PC-3 (cell line): ENCODE results near the gene CD276. TPM values are rescaled to one million over a fixed set of nuclear protein-coding genes. Genes with fewer than 3 reads are reported as not detected.

Source experiments
- ATAC-seq: fragments of 200-7000 bp; cut with Tn5 transposase; 2 replicates; pipeline ENCODE4 v1.9.1; 2020; ENCODE audit warnings: mild to moderate bottlenecking, moderate library complexity
- BruUV-seq: library from RNA; stranded (reverse); fragments of 400-500 nt; replicated peaks from 2 replicates; lab custom pipeline; 2021; lab: Mats Ljungman, UMichigan
- CTCF ChIA-PET: fragments of 300-600 bp; sonication (Branson Sonifier 250); formaldehyde crosslinking; loops from one replicate; lab custom pipeline; 2022; ENCODE audit warnings: antibody characterized with exemption; lab: Charles Lee
- POLR2A ChIA-PET: fragments of 300-600 bp; sonication (Branson Sonifier 250); formaldehyde crosslinking; loops from one replicate; lab custom pipeline; 2022; ENCODE audit warnings: antibody characterized with exemption; ENCODE audit not compliant: unreplicated experiment; lab: Charles Lee
- DNase-seq: peaks from one replicate; pipeline ENCODE4 v3.0.0-alpha.2; 2015
- H2AFZ ChIP-seq: fragments of 300-600 bp; sonication (generic); 2 replicates; pipeline ENCODE4 v1.6.0; 2016; ENCODE audit warnings: antibody characterized with exemption, low read length
- H3F3A ChIP-seq: fragments of 300-600 bp; sonication (generic); one replicate; pipeline ENCODE4 v1.6.0; 2017; ENCODE audit warnings: antibody characterized with exemption, low read length, control low read depth, mild to moderate bottlenecking; ENCODE audit not compliant: unreplicated experiment
- H3K27ac ChIP-seq: fragments of 300-600 bp; sonication (generic); 2 replicates; pipeline ENCODE4 v1.5.1; 2016; ENCODE audit warnings: mild to moderate bottlenecking, low read length
- H3K27me3 ChIP-seq: fragments of 300-600 bp; sonication (generic); 2 replicates; pipeline ENCODE4 v1.6.1; 2016; ENCODE audit warnings: low read length, mixed read lengths
- H3K36me3 ChIP-seq: fragments of 300-600 bp; sonication (generic); 2 replicates; pipeline ENCODE4 v1.6.1; 2016; ENCODE audit warnings: low read depth, mixed run types, low read length, mixed read lengths
- H3K4me1 ChIP-seq: fragments of 300-600 bp; sonication (generic); 2 replicates; pipeline ENCODE4 v1.5.1; 2016; ENCODE audit warnings: low read length; ENCODE audit not compliant: insufficient read depth
- H3K4me2 ChIP-seq: fragments of 300-600 bp; sonication (generic); 2 replicates; pipeline ENCODE4 v1.6.0; 2016; ENCODE audit warnings: low read length
- H3K4me3 ChIP-seq: fragments of 300-600 bp; sonication (generic); 2 replicates; pipeline ENCODE4 v1.5.1; 2016; ENCODE audit warnings: mild to moderate bottlenecking, low read length, mixed read lengths
- H3K79me2 ChIP-seq: fragments of 300-600 bp; sonication (generic); 2 replicates; pipeline ENCODE4 v1.6.1; 2017; ENCODE audit warnings: low read length, mixed read lengths
- H3K9ac ChIP-seq: fragments of 300-600 bp; sonication (generic); 2 replicates; pipeline ENCODE4 v1.6.0; 2016; ENCODE audit warnings: mild to moderate bottlenecking, low read length
- H3K9me2 ChIP-seq: fragments of 300-600 bp; sonication (generic); replicated peaks from 2 replicates; pipeline ENCODE4 v1.6.1; 2016; ENCODE audit warnings: mixed run types, low read length, mixed read lengths
- H3K9me3 ChIP-seq: fragments of 300-600 bp; sonication (generic); 2 replicates; pipeline ENCODE4 v1.6.1; 2016; ENCODE audit warnings: low read length, mixed read lengths
- H4K20me1 ChIP-seq: fragments of 300-600 bp; sonication (generic); 2 replicates; pipeline ENCODE4 v1.6.1; 2016; ENCODE audit warnings: low read length, mixed read lengths
- EZH2 ChIP-seq: fragments of 300-600 bp; sonication (generic); IDR thresholded peaks from one replicate; pipeline ENCODE4 v1.6.1; 2017; ENCODE audit warnings: antibody characterized with exemption, mild to moderate bottlenecking, low read length; ENCODE audit not compliant: unreplicated experiment
- EZH2phosphoT487 ChIP-seq: fragments of 300-600 bp; sonication (generic); IDR thresholded peaks from 2 replicates; pipeline ENCODE4 v1.6.1; 2018; ENCODE audit warnings: mild to moderate bottlenecking, antibody characterized with exemption, low read length, borderline replicate concordance
- intact Hi-C: fragments of 100-400 bp; cut with micrococcal nuclease; formaldehyde crosslinking; loops from 2 replicates; pipeline ENCODE4 v1.9.0; 2023
- total RNA-seq: library from RNA; depleted of rRNA; stranded (reverse); fragments of >200 nt; gene quantifications from 2 replicates; pipeline ENCODE4 v1.2.3, GENCODE V29; 2014
- TF ChIP-seq, protein P1 (sequence below): fragments of 300-600 bp; sonication (generic); conservative IDR thresholded peaks from 2 replicates; pipeline ENCODE4 v1.5.1; 2017; ENCODE audit warnings: antibody characterized with exemption, low read depth, mild to moderate bottlenecking, low read length

CD276 gene
- total RNA-seq, 1 experiment from 2014 or later, result 85.3 TPM

GRCh38 chr15:73687351-73687750 is 3.2 kb downstream of the CD276 start:
- no peaks in the 10 kb centered on the region for H3K9me3 ChIP-seq
- no peaks in the 10 kb centered on the region for H3K27me3 ChIP-seq
- H3F3A ChIP-seq, result no peaks in the 10 kb centered on the region
- H3K4me1 ChIP-seq, result peaks cover 63% of the 10 kb centered on the region
- peaks cover 28% of the 10 kb centered on the region; the same call in 1 of the 2 replicates for H4K20me1 ChIP-seq
- no peak overlapping the region for H3K9ac ChIP-seq
- H2AFZ ChIP-seq, result no peak overlapping the region
- ChIA-PET POLR2A (no interaction called here), CTCF (interaction anchor here (1.2 kb wide), 1 partner anchor 17 kb away, joined by 3 read pairs; no protein-coding TSS in a partner anchor)
- no peaks in the 10 kb centered on the region for H3K36me3 ChIP-seq
- H3K4me2 ChIP-seq, result peak overlapping the region; percentile 85; the same call in 1 of the 2 replicates
- TF ChIP-seq EZH2, result no peak
- TF ChIP-seq, protein P1, sequence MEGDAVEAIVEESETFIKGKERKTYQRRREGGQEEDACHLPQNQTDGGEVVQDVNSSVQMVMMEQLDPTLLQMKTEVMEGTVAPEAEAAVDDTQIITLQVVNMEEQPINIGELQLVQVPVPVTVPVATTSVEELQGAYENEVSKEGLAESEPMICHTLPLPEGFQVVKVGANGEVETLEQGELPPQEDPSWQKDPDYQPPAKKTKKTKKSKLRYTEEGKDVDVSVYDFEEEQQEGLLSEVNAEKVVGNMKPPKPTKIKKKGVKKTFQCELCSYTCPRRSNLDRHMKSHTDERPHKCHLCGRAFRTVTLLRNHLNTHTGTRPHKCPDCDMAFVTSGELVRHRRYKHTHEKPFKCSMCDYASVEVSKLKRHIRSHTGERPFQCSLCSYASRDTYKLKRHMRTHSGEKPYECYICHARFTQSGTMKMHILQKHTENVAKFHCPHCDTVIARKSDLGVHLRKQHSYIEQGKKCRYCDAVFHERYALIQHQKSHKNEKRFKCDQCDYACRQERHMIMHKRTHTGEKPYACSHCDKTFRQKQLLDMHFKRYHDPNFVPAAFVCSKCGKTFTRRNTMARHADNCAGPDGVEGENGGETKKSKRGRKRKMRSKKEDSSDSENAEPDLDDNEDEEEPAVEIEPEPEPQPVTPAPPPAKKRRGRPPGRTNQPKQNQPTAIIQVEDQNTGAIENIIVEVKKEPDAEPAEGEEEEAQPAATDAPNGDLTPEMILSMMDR, result no peak
- no peak for TF ChIP-seq EZH2phosphoT487
- H3K9me2 ChIP-seq, result no peaks in the 10 kb centered on the region
- no TSS peak for BruUV-seq
- H3K4me3 ChIP-seq, result no peak overlapping the region
- DNase-seq, result no peak
- ATAC-seq, result no peak
- intact Hi-C loops, result no loop called here
- H3K79me2 ChIP-seq, result peaks cover 80% of the 10 kb centered on the region
- H3K27ac ChIP-seq, result no peak overlapping the region; the same call in 1 of the 2 replicates

- ChIA-PET POLR2A (no interaction called here), CTCF (no interaction called here)
- no peak for DNase-seq
- H4K20me1 ChIP-seq, result peaks cover 28% of the 10 kb centered on the region; the same call in 1 of the 2 replicates
- no peak for ATAC-seq
- H3K4me1 ChIP-seq, result peaks cover 62% of the 10 kb centered on the region
- 0 out of 2 replicates have a peak, but pooled peaks cover 5% of the 10 kb centered on the region for H3K36me3 ChIP-seq
- TF ChIP-seq EZH2 (no peak), EZH2phosphoT487 (no peak)
- TF ChIP-seq, protein P1, result no peak
- no TSS peak for BruUV-seq
- H2AFZ ChIP-seq, result no peak overlapping the region
- H3K9me3 ChIP-seq, result no peaks in the 10 kb centered on the region
- H3K27ac ChIP-seq, result peak overlapping the region; percentile 73
- H3K4me2 ChIP-seq, result peak overlapping the region; percentile 38
- H3K4me3 ChIP-seq, result no peak overlapping the region
- H3K27me3 ChIP-seq, result no peaks in the 10 kb centered on the region
- H3K9ac ChIP-seq, result peak overlapping the region; percentile 9; the same call in 1 of the 2 replicates
- intact Hi-C loops, result no loop called here
- no peaks in the 10 kb centered on the region for H3K9me2 ChIP-seq
- H3F3A ChIP-seq, result no peaks in the 10 kb centered on the region
- H3K79me2 ChIP-seq, result peaks cover 91% of the 10 kb centered on the region
Observed at GRCh38 chr15:73688455-73688854, 4.3 kb downstream of the CD276 start.

- peak; percentile 45 for ATAC-seq
- Histone ChIP-seq H3K9me2 (no peaks in the 10 kb centered on the region), H3K4me2 (0 out of 2 replicates have a peak overlapping the region, but pooled peaks have one; percentile 2), H3K4me1 (peaks cover 56% of the 10 kb centered on the region), H3K9ac (no peak overlapping the region), H3K27me3 (no peaks in the 10 kb centered on the region), H3K9me3 (no peaks in the 10 kb centered on the region), H3K27ac (no peak overlapping the region), H3K4me3 (no peak overlapping the region), H3K79me2 (peaks cover 100% of the 10 kb centered on the region), H2AFZ (no peak overlapping the region), H3F3A (no peaks in the 10 kb centered on the region), H4K20me1 (peaks cover 23% of the 10 kb centered on the region; the same call in 1 of the 2 replicates), H3K36me3 (0 out of 2 replicates have a peak, but pooled peaks cover 5% of the 10 kb centered on the region)
- POLR2A ChIA-PET, result interaction anchor here (0.6 to 0.7 kb wide), 3 partner anchors 30 to 123 kb away, joined by 3 to 4 read pairs (median 4); no protein-coding TSS in a partner anchor
- CTCF ChIA-PET, result interaction anchor here (0.6 kb wide), 1 partner anchor 9 kb away, joined by 3 read pairs; no protein-coding TSS in a partner anchor
- no TSS peak for BruUV-seq
- DNase-seq, result peak; percentile 34
- intact Hi-C loops, result no loop called here
- TF ChIP-seq, protein P1, result no peak
- TF ChIP-seq EZH2, result no peak
- no peak for TF ChIP-seq EZH2phosphoT487
Observed at GRCh38 chr15:73691396-73691795, 7.2 kb downstream of the CD276 start.
